AG20443 (cell line): Measurements from ENCODE around the gene MTHFD1L.
"Not testable (repeated sequence)": the region's sequence is repeated elsewhere in the genome, so short reads cannot be mapped to it uniquely, and the experiment has no call there.

Experiments
- DNase-seq: peaks from one replicate; pipeline ENCODE4 v3.0.0; 2012; ENCODE audit warnings: low spot score, mixed read lengths

The MTHFD1L gene

DNA sequence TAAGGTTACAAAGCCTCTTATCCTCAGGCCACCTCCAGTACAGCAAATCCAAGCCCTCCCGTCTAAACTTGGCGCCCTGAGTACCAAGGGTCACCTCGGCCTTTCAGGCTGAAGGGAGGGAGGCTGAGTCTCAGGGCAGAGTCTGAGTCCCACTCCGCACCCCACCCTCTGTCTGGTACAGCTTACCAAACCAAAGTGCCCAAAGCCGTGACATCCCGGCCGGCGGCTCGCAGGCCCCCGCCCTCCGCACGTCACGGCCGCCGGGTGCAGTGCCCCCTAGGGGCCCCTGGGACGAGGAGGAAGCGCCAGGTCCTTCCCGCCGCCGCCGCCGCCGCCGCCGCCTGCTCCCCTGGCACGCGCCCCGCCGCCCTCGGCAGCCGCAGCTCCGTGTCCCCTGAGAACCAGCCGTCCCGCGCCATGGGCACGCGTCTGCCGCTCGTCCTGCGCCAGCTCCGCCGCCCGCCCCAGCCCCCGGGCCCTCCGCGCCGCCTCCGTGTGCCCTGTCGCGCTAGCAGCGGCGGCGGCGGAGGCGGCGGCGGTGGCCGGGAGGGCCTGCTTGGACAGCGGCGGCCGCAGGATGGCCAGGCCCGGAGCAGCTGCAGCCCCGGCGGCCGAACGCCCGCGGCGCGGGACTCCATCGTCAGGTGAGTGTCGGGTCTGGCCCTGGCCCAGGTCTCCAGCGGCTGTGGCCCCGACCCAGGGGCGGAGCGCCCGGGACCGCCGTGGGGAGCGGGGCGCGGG, at the start of gene MTHFD1L:
MTHFD1L (plus strand) TSS at position 297 of the 741 bp plus-strand sequence; CDS start at position 418, 121 bp downstream.
- peak; percentile 95 for DNase-seq

DNA sequence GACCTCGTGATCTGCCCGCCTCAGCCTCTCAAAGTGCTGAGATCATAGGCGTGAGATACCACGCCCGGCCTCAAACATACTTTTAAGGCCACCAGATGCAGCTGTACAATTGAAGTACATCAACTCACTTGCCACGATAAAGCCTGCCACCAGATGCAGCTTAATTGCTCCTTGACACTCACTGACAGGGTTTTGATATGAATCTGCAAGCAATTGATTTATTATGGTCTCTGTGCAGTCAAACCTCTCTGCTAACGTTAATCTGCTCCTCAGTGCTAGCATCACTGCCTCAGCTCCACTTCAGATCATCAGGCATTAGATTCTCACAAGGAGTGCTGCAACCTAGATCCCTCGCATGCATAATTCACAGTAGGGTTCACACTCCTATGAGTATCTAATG, 48.9 kb upstream of the MTHFD1L start:
- not testable (repeated sequence) for DNase-seq

DNA sequence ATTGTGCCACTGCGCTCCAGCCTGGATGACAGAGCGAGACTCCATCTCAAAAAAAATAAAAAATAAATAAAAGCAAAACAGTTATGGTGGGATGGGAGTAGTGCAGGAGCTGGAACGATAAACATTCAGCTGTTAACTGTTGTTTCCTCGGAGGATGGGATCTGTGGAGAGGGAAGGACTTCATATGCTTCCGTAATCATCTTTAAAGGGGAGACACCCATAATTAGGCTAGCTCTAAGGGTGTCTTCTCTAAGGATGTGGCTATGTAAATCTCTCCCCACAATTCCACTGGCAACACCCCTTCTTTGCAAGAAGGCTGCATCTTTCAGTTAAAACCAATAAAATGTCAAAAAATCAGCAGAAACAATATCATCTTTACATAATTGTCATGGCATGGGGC, 42.6 kb upstream of the MTHFD1L start:
- no peak for DNase-seq

GRCh38 chr6:150826788-150827187, 38.7 kb upstream of the MTHFD1L start:
- no peak for DNase-seq

- DNase-seq: not testable (repeated sequence)
Measured at GRCh38 chr6:150828107-150828506, 37.4 kb upstream of the MTHFD1L start.

DNA sequence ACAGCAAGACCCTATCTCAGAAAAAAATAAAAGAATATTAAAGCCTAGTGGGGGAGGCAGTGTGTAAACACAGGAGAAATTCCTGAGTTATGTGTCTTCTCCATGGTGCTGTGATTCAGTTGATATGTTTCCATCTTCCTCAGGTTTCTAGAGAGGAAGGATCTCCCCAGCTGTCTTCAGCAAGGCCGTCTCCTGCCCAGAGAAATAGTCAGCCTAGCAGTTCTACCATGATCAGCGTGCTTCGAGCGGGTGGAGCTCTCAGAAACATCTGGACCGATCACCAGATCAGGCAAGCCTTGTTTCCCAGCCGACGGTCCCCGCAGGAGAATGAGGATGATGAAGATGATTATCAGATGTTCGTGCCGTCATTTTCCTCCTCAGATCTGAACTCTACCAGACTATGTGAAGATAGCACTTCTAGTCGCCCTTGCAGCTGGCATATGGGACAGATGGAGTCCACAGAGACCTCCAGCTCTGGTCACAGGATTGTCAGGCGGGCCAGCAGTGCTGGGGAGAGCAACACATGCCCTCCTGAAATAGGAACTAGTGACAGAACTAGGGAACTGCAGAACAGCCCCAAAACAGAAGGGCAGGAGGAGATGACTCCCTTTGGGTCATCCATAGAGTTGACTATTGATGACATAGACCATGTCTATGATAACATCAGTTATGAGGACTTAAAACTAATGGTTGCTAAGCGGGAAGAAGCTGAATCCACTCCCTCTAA, 34.9 kb upstream of the MTHFD1L start:
- DNase-seq: peak; percentile 75

DNA sequence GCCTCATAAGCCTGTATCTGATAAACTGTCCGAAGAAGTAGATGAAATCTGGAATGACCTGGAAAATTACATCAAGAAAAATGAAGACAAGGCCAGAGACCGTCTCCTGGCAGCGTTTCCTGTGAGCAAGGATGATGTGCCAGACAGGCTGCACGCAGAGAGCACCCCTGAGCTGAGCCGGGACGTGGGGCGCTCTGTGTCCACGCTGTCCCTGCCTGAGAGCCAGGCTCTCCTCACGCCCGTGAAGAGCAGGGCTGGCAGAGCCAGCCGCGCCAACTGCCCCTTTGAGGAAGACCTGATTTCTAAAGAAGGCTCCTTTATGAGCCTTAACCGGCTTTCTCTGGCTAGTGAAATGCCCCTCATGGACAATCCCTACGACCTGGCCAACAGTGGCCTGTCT, 33.9 kb upstream of the MTHFD1L start:
- DNase-seq: no peak

DNA sequence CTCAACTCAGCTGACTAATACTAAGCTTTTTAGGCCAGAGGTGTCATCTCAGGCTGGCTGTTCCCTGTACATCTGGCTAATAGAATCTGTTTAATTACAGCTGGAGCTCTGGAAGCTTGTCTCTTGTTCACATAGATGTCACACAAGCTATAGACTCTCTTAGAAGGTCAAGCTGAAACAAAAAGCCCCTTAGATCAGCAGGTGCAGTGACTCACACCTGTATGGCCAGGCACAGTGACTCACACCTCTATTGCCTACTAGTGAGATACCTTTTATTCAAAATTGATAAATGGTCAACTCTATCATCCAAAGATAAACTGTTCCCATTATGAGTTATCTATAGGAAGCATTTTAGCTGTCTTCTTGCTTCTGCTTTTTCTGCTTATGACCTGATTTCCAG, 29.9 kb upstream of the MTHFD1L start:
- no peak for DNase-seq

DNA sequence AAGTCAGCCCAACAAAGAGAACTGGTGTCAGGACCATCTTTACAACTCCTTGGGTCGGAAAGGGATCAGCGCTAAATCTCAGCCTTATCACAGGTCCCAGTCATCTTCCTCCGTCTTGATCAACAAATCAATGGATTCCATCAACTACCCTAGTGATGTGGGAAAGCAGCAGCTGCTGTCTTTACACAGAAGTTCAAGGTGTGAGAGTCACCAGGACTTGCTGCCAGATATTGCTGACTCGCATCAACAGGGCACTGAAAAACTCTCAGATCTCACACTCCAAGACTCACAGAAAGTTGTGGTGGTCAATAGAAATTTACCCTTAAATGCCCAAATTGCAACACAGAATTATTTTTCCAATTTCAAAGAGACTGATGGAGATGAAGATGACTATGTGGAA, 25.3 kb upstream of the MTHFD1L start:
- no peak for DNase-seq

- DNase-seq: no peak
Measured at GRCh38 chr6:150841189-150841588, 24.3 kb upstream of the MTHFD1L start.

DNA sequence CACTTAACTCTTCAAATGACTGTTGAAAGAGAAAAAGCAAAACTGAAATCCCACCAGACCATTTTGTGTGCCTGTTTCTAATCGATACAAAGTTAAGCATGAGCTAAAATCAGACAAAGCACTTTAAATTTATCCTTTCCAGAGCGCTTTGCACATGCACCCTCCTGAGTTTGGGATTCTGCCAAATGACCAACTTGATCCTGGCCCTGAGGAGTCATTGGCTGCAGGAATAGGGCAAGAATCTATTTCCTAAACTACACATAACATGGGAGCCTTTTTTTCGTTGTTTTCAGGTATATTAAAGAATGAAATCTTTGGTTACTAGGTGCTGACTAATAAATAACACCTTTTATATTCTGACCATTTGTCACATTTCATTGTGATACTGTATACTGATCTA, 23.8 kb upstream of the MTHFD1L start:
- no peak for DNase-seq

- DNase-seq: no peak
Measured at GRCh38 chr6:150844371-150844770, 21.1 kb upstream of the MTHFD1L start.

- DNase-seq: no peak
Measured at GRCh38 chr6:150846641-150847040, 18.9 kb upstream of the MTHFD1L start.

DNA sequence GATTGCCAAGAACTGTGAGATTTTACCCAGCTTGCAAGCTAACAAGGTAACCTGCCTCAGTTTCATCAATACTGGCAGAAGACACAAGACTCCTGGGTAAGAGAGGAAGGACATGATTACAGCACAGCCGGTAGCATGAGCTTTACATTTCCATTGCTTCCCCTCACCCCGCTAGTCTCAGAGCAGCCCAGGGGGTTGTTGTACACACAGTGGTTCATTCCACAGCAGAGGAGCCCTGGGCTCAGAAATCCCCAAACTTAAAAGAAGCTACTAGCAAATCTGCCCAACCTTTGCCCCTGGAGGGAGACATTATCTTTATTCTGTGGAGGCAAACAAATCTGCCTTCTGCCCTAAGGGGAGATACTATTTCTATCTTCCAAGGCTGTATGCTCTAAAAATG, 17.1 kb upstream of the MTHFD1L start:
- DNase-seq: no peak

DNA sequence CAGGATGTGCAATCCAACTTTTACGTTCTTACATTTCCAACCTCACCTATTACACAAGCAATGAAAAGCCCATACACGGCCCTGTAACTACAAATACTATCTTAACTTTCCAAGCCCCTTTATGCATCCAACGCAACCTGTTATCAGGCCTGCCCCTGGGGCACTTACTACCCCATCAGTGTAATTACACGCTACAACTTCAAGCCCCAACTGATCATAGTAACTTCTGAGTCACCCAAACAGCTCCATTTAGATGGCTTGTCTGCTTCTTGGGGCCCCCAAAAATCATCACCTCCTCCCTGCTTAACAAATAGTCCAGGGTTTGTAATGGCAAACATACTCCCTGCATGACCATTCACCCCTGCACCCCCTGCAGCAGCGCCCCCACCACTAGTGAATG, 11.1 kb upstream of the MTHFD1L start:
- DNase-seq: not testable (repeated sequence)

DNA sequence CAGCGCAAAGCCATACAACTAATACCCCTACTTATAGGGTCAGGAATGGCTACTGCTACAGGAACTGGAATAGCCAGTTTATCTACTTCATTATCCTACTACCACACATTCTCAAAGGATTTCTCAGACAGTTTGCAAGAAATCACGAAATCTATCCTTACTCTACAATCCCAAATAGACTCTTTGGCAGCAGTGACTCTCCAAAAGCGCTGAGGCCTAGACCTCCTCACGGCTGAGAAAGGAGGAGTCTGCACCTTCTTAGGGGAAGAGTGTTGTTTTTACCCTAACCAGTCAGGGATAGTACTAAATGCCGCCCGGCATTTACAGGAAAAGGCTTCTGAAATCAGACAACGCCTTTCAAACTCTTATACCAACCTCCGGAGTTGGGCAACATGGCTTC, 10.3 kb upstream of the MTHFD1L start:
- not testable (repeated sequence) for DNase-seq

DNA sequence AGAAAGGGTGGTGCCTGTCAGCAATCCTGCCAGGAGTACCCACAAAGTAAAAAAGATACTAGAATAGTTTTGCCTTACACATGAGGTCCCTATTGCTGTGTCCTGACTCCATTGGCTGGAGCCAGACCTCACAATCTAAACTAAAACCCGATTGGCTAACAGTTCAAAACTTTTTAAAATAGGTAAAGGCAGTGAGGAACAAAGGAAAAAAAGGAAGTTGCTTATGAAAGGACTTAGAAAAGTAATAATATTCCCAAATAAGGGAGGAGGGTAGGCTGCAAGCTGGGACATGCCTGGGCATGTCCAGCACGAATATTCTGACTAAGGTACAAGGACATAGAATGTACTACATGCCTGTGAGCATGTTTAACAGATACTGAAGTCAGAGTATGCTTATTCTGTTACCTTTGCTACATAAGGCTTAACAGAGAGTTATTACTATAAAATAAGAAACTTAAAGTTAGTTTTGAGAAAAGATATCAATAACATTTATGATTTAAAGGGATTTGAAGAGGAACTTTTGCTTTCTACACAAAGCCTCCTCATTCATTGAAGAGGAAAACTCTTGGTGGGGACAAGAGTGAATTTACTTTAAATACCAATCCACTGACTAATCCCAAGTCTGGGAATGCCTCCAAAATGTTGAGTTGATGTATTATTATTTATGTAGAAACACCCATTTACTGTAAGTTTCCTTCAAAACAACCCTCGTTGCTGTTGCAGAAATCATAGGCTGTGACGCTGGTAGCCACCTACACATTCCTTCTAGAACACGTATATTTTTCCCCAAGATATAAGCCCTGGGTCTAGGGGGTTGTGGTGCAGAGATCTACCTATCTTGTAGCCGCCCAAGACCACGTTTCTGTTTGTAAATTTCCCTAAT, 8.2 kb upstream of the MTHFD1L start:
- peak; percentile 82 for DNase-seq

- DNase-seq: no peak
Measured at GRCh38 chr6:150857945-150858308, 7.6 kb upstream of the MTHFD1L start.

GRCh38 chr6:150861448-150862168, 3.9 kb upstream of the MTHFD1L start:
- DNase-seq: not testable (repeated sequence)

GRCh38 chr6:150863213-150863928, 2.1 kb upstream of the MTHFD1L start:
- no peak for DNase-seq

GRCh38 chr6:150865043-150865405, 478 bp upstream of the MTHFD1L start:
- DNase-seq: no peak
